Motor neuron (in vitro differentiated cells): ENCODE results near the gene SLC6A7. TPM values are rescaled to one million over a fixed set of nuclear protein-coding genes. Genes with fewer than 3 reads are reported as not detected.
A peak's percentile ranks its signal among the peaks of the same experiment; 100 is the strongest.

ENCODE experiments used
- ATAC-seq, 8 experiments: fragments of 200-7000 bp; cut with Tn5 transposase; replicated peaks in 6 of 8; 2 replicates each; pipeline ENCODE4 v1.8.0; 2021; ENCODE audit warnings: mild to moderate bottlenecking in 8 of 8, moderate library complexity in 8 of 8
- H3K27ac ChIP-seq, 2 donors: fragments of 250-450 bp; sonication (Bioruptor Pico); 2 replicates each; pipeline ENCODE4 v1.9.0; 2021; ENCODE audit warnings: antibody characterized with exemption in 2 of 2, mild to moderate bottlenecking in 2 of 2, moderate library complexity in 1 of 2
- H3K4me1 ChIP-seq, 2 donors: fragments of 250-450 bp; sonication (Bioruptor Pico); replicated peaks in 1 of 2; 2 replicates each; pipeline ENCODE4 v1.6.1; 2021; ENCODE audit warnings: antibody characterized with exemption in 2 of 2, mild to moderate bottlenecking in 2 of 2, moderate library complexity in 1 of 2
- H3K4me3 ChIP-seq, 5 donors: fragments of 250-450 bp; sonication (Bioruptor Pico); 2 replicates each; pipeline ENCODE4 v1.9.0; 2021; ENCODE audit warnings: antibody characterized with exemption in 5 of 5, mild to moderate bottlenecking in 5 of 5, moderate library complexity in 4 of 5
- WGBS, 10 experiments: fragments of 450-650 bp; shearing (Covaris generic); methylation state at CpG; one replicate each; pipeline ENCODE4 v1.0.0; 2022; 5-methylcytosine and 5-hydroxymethylcytosine counted together
- in situ Hi-C, 9 experiments: fragments of 400-800 bp; cut with MboI; loops; one replicate each; pipeline ENCODE4 v1.15.0; 2021; ENCODE audit warnings: low sequenced_read_pairs in 9 of 9, low pct_unique_long_range_greater_than_20kb in 2 of 9; ENCODE audit not compliant: unreplicated experiment in 9 of 9
- total RNA-seq, 8 experiments: library from RNA; unstranded; fragments of 300-600 nt; gene quantifications; 2 replicates each; pipeline versions ENCODE4 v1.2.3 to v1.2.4, GENCODE V29; 2022

The SLC6A7 gene
- total RNA-seq, 8 experiments from 2014 or later, result 0.07 to 1.9 (median 0.14) TPM; not detected in 1

DNA sequence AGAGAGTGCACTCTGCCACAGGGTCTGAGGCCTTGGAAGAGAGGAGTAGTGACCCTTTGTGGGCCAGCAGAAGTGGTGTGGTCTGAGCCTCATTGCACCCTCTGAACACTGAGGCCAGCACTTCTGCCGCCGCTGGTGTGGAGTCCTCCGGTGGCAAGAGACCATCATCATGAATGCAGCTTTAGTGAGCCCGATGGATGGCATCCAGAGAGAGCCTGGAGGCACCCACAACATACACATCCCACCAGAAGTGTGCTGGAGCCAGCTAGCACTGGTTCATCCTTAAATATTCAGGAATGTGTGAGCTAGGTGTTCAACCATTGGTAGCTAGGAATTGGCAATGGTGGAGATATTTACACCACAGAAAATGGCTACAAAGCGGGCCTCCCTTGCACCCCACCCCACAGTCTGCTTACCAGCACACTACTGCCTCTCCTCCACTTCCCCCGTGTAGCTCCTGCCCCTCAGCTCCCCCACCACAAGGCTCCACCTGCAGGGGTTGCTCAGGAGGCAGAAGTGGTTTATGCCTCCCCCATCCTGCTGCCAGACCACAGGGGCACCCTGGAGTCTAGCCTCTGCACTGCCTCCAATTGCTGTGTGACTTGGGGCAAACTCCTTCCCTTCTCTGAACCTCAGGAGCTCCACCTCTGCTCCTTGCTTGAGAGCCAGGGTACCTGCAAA is 16.4 kb downstream of the SLC6A7 start:
- H3K4me1 ChIP-seq, result peaks cover 5 to 15% of the 10 kb centered on the region in 2 donors
- no peak overlapping the region for H3K27ac ChIP-seq
- ATAC-seq, result peak in 1 of 8 experiments; percentile 62
- WGBS, 10 experiments, result 60 to 100% (median 70%) methylated on average over 1 to 3 of the region's 6 CpGs; no CpG with 5 or more reads in 6 of the 10 experiments
- in situ Hi-C loops, result loop anchor here in 1 of 9 experiments (25.0 kb wide), 1 partner anchor 369 kb away; no protein-coding TSS in a partner anchor
- no peak overlapping the region for H3K4me3 ChIP-seq

- Histone ChIP-seq H3K4me3 (no peak overlapping the region), H3K27ac (no peak overlapping the region), H3K4me1 (peaks cover 9 to 21% of the 10 kb centered on the region in 2 donors)
- in situ Hi-C loops, result loop anchor here in 1 of 9 experiments (25.0 kb wide), 1 partner anchor 369 kb away; no protein-coding TSS in a partner anchor
- no peak for ATAC-seq
- 67 to 88% (median 82%) methylated on average over 2 to 6 of the region's 6 CpGs; no CpG with 5 or more reads in 6 of the 10 experiments for WGBS, 10 experiments
These were observed 16.9 kb downstream of the SLC6A7 start for GRCh38 chr5:150206779-150207115.

- peaks cover 9 to 22% of the 10 kb centered on the region in 2 donors for H3K4me1 ChIP-seq
- ATAC-seq, result peak in 3 of 8 experiments; percentile 15 to 74 (median 30)
- no peak overlapping the region for H3K4me3 ChIP-seq
- in situ Hi-C loops, result loop anchor here in 1 of 9 experiments (25.0 kb wide), 1 partner anchor 371 kb away; no protein-coding TSS in a partner anchor
- WGBS, 10 experiments, result 61 to 100% (median 75%) methylated on average over 1 to 11 of the region's 19 CpGs; no CpG with 5 or more reads in 1 of the 10 experiments
- no peak overlapping the region for H3K27ac ChIP-seq
These were observed 18.6 kb downstream of the SLC6A7 start for GRCh38 chr5:150208187-150209098.

DNA sequence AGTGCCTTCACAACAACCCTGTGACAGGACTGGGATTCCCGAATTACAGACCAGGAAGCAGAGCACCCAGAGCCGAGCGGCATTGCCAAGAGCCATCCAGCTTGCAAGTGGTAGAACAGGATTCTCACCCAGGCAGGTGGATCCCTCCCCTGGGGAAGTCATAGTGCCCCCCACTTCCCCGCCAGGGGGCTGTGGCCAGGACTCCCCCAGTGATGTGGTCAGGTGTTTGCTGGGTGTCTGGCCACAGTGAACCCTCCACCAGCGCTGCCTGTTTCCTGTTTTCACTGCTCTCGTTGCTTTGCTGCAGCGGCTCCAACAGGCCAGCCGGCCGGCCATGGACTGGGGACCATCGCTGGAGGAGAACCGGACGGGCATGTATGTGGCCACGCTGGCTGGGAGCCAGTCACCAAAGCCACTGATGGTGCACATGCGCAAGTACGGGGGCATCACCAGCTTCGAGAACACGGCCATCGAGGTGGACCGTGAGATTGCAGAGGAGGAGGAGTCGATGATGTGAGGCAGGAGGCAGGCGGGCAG is 19.3 kb downstream of the SLC6A7 start:
- no peak overlapping the region for H3K4me3 ChIP-seq
- H3K4me1 ChIP-seq, result peaks cover 9 to 19% of the 10 kb centered on the region in 2 donors
- WGBS, 10 experiments, result 83 to 90% (median 89%) methylated on average over 1 to 18 of the region's 21 CpGs; no CpG with 5 or more reads in 6 of the 10 experiments
- in situ Hi-C loops, result loop anchor here in 1 of 9 experiments (25.0 kb wide), 1 partner anchor 372 kb away; no protein-coding TSS in a partner anchor
- H3K27ac ChIP-seq, result no peak overlapping the region
- no peak for ATAC-seq

DNA sequence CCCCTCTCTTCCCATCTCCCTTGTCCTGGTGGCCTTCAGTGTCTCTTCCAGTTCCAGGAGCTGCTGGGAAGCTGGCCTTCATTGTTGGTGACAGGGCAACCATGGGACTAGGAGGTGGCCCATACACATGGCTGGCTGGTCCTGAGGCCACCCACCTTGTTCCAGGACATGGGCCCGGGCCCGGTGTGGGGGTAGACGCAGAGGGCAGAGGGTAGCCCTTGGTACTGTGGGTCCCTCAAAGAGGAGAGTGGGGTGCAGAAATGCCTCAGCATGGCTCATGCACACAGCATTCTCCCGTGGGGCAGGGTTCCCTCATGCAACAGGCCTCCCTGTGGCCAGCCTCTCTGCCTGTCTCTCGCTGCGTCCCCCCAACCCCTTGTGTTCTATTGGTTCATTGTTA is 20.8 kb downstream of the SLC6A7 start:
- in situ Hi-C loops, result loop anchor here in 1 of 9 experiments (10.0 to 25.0 kb wide), 2 partner anchors 86 to 373 kb away; no protein-coding TSS in a partner anchor
- H3K4me1 ChIP-seq, result peaks cover 9 to 16% of the 10 kb centered on the region in 2 donors
- WGBS, 10 experiments, result 85% methylated on average over 2 of the region's 6 CpGs; no CpG with 5 or more reads in 9 of the 10 experiments
- ATAC-seq, result peak in 1 of 8 experiments; percentile 8
- no peak overlapping the region for H3K27ac ChIP-seq
- no peak overlapping the region for H3K4me3 ChIP-seq

- no peak overlapping the region for H3K4me3 ChIP-seq
- WGBS, 10 experiments, result 20 to 100% (median 53%) methylated on average over 1 to 4 of the region's 15 CpGs; no CpG with 5 or more reads in 4 of the 10 experiments
- peak in 7 of 8 experiments; percentile 4 to 78 (median 63) for ATAC-seq
- peaks cover 9 to 16% of the 10 kb centered on the region in 2 donors for H3K4me1 ChIP-seq
- in situ Hi-C loops, result loop anchor here in 1 of 9 experiments (10.0 to 25.0 kb wide), 2 partner anchors 87 to 374 kb away; no protein-coding TSS in a partner anchor
- H3K27ac ChIP-seq, result no peak overlapping the region
These were observed 21.5 kb downstream of the SLC6A7 start for GRCh38 chr5:150211156-150212030.

DNA sequence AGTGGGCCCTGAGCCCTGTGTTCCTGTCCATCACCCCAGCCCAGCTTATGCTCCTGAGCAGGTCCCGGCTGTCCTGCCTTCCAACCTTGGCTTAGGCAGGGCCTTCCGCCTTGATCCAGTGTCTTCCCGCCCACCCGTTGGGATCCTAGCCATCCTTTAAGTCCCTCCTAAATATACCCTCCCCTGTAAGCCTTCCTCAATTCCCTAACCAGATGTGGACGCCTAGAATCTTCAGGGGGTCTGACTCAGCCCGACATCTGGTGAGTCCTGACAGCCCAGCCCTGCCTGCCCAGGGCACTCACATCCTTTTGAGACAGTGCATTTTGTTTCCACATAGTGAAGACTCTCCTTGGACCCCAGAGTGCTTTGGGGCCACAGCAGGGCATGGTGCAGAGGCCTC is 23.7 kb downstream of the SLC6A7 start:
- Histone ChIP-seq H3K4me3 (no peak overlapping the region), H3K27ac (no peak overlapping the region), H3K4me1 (peaks cover 9 to 16% of the 10 kb centered on the region in 2 donors)
- ATAC-seq, result peak in 1 of 8 experiments; percentile 2
- in situ Hi-C loops, result loop anchor here in 1 of 9 experiments (10.0 to 25.0 kb wide), 2 partner anchors 89 to 376 kb away; no protein-coding TSS in a partner anchor
- 0 to 83% (median 53%) methylated on average over 1 to 4 of the region's 6 CpGs; no CpG with 5 or more reads in 4 of the 10 experiments for WGBS, 10 experiments

DNA sequence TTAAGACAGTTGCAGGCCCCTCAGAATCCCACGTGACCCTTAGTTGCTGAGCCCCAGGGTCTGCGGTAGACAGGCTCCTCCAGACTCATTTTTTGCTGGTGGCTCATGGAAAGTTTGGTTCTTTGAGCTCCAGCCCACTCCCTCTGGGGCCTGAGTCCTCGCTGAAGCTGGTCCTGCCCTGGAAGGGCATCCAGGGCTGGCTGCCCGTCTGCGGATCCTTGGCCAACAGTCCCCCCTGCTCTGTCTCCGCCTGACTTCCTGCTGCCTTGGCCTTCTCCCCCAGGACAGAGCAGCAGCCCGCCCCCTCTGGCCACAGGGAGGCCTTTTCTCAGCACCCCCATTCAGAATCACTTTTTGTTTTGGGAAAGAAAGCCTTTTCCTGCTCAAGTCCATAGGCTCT is 24.4 kb downstream of the SLC6A7 start:
- ATAC-seq, result peak in 1 of 8 experiments; percentile 22
- WGBS, 10 experiments, result 0 to 92% (median 75%) methylated on average over 1 to 5 of the region's 7 CpGs; no CpG with 5 or more reads in 5 of the 10 experiments
- no peak overlapping the region for H3K4me3 ChIP-seq
- H3K27ac ChIP-seq, result no peak overlapping the region
- H3K4me1 ChIP-seq, result peaks cover 9 to 14% of the 10 kb centered on the region in 2 donors
- in situ Hi-C loops, result loop anchor here in 1 of 9 experiments (10.0 to 25.0 kb wide), 2 partner anchors 89 to 377 kb away; no protein-coding TSS in a partner anchor

GRCh38 chr5:150215979-150216944 is 26.4 kb downstream of the SLC6A7 start:
- in situ Hi-C loops, result loop anchor here in 2 of 9 experiments (5.0 to 25.0 kb wide), 3 partner anchors 54 to 379 kb away; no protein-coding TSS in a partner anchor
- ATAC-seq, result peak in 3 of 8 experiments; percentile 25 to 68 (median 42)
- H3K27ac ChIP-seq, result no peak overlapping the region
- WGBS, 10 experiments, result 0 to 100% (median 70%) methylated on average over 1 to 3 of the region's 10 CpGs; no CpG with 5 or more reads in 4 of the 10 experiments
- H3K4me1 ChIP-seq, result peaks cover 4 to 6% of the 10 kb centered on the region in 2 donors
- no peak overlapping the region for H3K4me3 ChIP-seq

- in situ Hi-C loops, result loop anchor here in 2 of 9 experiments (5.0 to 25.0 kb wide), 3 partner anchors 55 to 380 kb away; no protein-coding TSS in a partner anchor
- Histone ChIP-seq H3K27ac (no peak overlapping the region), H3K4me3 (no peak overlapping the region), H3K4me1 (no peaks in the 10 kb centered on the region)
- 58 to 100% (median 70%) methylated on average over 1 to 2 of the region's 2 CpGs; no CpG with 5 or more reads in 7 of the 10 experiments for WGBS, 10 experiments
- ATAC-seq, result no peak
These were observed 27.2 kb downstream of the SLC6A7 start for GRCh38 chr5:150217038-150217437.
